Heart left ventricle (tissue), 13 donors: Measurements from ENCODE around the gene SLFN5.

Experiments used
- CTCF ChIP-seq, 12 donors: fragments of 200-600 bp; sonication (generic) in 4 of 12; IDR thresholded peaks; one replicate each; pipeline versions ENCODE4 v1.5.0 to v1.8.0; 2018 to 2022; ENCODE audit warnings: antibody characterized with exemption in 12 of 12, mild to moderate bottlenecking in 5 of 12
- POLR2A ChIP-seq, 2 donors: fragments of 450-650 bp; IDR thresholded peaks; one replicate each; pipeline ENCODE4 v1.6.1; 2017; ENCODE audit warnings: antibody characterized with exemption in 2 of 2, mild to moderate bottlenecking in 2 of 2, moderate library complexity in 2 of 2
- donor health status: ischemic (EF 13 %, LVEDD 7.1; RV severe dilation, severe dysfunction).
- donor health status: DM: no; HTN: yes; CAD: no.
- donor health status: DM: no; HTN: no; CAD: no.
- donor health status: ischemic (EF 25% LVEDD 6.9; RV normal size, moderate dysfunction).
- donor health status: ischemic (EF 25% LVEDD 5.7; RV mildly dilated, moderate dysfunction).
- donor health status: ischemic (EF 35%, LVEDD 5.7; RV mildly dilated, moderate dysfunction).
- donor health status: nonischemic (EF 11% LVEDD 7.7; RV severe dilation, severe dysfunction).
- donor health status: DM: yes; HTN: yes; CAD: no.
- donor health status: PGD.
- donor health status: ischemic (EF 29% LVEDD 5.4; RV normal size, mild dysfunction).
- donor health status: nonischemic (EF 23%, LVEDD 6.1; RV moderate dilation, normal function).

- TF ChIP-seq CTCF (IDR thresholded peaks at IDR 0.05) (no peak), POLR2A (IDR thresholded peaks at IDR 0.05) (no peak)
Measured at GRCh38 chr17:35254107-35254773, 11.4 kb downstream of the SLFN5 start.
